SH-SY5Y (cell line): Measurements from ENCODE around the gene BUB1.

Experiments used
- GATA2 ChIP-seq: IDR thresholded peaks from 2 replicates; pipeline ENCODE4 v1.6.1; 2011; ENCODE audit warnings: mild to moderate bottlenecking, low read depth, low read length
- GATA3 ChIP-seq: IDR thresholded peaks from 2 replicates; pipeline ENCODE4 v1.6.1; 2011; ENCODE audit warnings: low read depth, mild to moderate bottlenecking, low read length, moderate library complexity

- TF ChIP-seq GATA2 (no peak), GATA3 (no peak)
These were observed 2.8 kb upstream of the BUB1 start for GRCh38 chr2:110680709-110681108.
